Right lung (tissue), 5 donors: ENCODE results near the gene TMX3. TPM values are rescaled to one million over a fixed set of nuclear protein-coding genes. Genes with fewer than 3 reads are reported as not detected.
A peak's percentile ranks its signal among the peaks of the same experiment; 100 is the strongest.

ENCODE experiments used
- DNase-seq, 2 donors: peaks; one replicate each; pipeline ENCODE4 v3.0.0-alpha.2; 2013
- polyA plus RNA-seq, 5 donors: library from polyadenylated mRNA; unstranded; fragments of 120-200 nt; gene quantifications; one replicate each; pipeline versions ENCODE4 v1.2.1 to v1.2.3, GENCODE V29; 2013; ENCODE audit warnings: inconsistent platforms in 1 of 5, low replicate concordance in 1 of 5; ENCODE audit not compliant: insufficient read length in 5 of 5, insufficient read depth in 1 of 5

TMX3 gene
- polyA plus RNA-seq, 5 donors = 54.0 to 107 (median 89.3) TPM

GRCh38 chr18:68721681-68722583, 7.0 kb upstream of the TMX3 start:
- DNase-seq = no peak

DNA sequence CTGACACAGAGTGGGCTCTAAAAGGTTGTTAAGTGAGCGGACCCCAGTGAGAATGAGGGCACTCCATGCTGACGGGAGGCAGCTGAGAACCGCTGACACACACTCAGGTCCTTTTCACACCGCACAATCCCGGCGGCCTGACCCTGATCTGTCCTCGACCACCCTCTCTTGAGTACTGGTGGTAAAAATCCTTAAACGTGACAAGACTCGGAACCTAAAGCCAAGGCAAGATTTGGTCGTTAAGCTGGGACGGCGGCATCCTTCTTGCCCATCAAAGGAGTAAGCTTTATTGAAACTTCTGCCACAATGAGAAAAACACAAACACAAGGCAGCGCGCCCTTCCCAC, 569 bp downstream of the TMX3 start:
- no peak for DNase-seq

DNA sequence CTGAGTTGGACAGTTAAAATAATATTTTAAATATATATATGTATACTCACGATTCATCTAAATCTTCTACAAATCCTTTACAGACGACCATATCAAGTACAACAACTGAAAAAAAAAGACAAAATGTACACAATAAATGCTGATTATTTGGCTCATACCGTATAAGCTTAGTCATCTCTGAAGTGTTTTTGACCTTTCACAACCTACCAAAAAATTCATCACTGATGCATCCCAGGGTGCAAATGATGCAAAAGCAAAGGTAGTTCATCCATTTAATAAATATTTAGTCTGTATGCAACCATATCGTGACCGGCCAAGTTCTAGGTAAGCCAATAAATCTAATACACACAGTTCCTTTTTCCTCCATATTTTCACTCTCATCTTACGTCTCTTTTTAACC, 1.1 kb downstream of the TMX3 start:
- DNase-seq = no peak

GRCh38 chr18:68713131-68713530, 1.8 kb downstream of the TMX3 start:
- DNase-seq = no peak

GRCh38 chr18:68707646-68708045, 7.3 kb downstream of the TMX3 start:
- DNase-seq = no peak

DNA sequence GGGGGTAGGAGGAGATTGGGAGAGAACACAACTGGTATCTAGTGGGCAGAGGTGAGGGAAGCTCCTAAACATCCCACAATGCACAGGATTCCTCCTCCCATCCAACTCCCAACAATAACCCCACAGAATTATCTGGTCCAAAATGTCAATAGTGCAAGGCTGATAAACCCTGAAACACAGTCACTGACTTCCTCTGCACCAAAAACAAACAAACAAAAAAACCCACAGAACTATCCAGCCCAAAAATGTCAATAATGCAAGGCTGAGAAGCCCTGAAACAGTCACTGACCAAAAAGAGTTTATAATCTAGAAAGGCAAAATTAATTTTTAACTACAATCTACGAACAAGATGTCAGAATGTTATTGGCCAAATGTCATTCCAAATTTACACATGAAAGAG, 9.8 kb downstream of the TMX3 start:
- no peak for DNase-seq

DNA sequence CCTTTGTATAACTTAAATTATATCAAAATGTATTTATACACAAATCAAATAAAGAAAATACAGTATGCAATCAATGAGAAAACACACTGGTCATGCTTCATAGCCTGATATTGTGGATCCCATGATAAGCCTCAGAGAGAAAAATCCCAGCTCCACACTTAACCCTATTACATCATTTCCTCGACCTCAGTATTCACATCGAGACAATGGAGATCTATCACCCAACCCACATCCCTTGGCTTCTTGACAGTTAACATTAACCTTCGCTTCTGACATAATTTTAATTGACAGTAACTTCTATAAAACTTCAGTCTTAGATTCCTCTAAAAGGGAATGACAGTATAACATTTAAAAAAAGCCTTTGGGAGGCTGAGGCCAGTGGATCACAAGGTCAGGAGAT, 11.6 kb downstream of the TMX3 start:
- DNase-seq = no peak

DNA sequence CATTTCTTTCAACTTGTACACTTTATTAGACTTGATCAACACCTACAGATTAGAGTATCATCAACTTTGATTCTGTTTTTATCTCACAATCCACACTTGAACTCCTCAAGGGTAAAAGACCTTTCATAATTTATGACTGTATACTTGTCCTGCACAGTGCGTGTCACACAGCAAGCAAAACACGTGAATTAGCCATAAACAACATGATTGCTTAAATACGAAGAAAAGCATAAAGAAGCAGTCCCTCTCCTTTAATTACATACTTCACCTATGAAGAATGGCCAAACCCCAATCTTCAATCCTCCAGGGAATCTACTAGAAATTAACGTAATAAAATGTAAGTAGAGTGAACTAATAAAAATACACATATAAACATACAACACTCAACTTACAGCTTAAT, 13.6 kb downstream of the TMX3 start:
- no peak for DNase-seq

- no peak for DNase-seq
These were observed 15.9 kb downstream of the TMX3 start for GRCh38 chr18:68699043-68699442.

DNA sequence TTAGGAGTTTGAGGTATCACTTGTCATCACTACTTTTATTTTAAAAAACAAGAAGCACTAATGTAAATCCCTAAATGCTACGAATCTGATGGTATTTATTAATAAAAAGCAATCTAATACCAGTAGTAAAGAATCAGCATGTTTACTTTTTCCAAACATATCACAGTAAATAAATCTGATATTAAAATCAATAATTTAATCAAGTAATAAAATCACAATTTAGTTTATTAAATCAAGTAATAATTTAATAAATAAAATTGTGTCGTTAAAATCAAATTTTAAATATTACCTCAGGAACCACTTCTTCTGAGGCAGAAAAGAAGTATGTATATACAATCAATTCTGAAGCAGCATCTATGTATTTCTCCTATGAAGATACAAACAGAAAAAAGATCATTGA, 18.0 kb downstream of the TMX3 start:
- no peak for DNase-seq

DNA sequence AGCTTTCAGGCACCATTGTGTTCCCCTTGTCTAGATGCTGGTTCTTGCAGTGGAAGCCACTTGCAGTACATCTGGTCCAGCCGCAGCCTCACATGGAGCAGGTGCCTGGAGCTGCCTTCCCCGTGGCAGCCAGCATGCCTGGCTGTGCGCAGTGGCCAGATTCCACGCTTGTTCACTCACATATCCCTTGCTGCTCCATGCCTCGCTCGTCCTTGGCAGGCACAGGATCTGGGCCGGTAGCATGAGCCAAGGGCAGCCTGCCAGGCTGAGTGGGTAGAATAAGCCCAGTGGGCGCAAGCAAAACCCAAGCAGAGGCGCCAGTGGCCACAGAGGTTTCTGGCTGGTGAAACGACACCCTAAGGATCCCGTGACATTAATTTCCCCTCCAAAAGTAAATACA, 20.6 kb downstream of the TMX3 start:
- no peak for DNase-seq

- no peak for DNase-seq
These were observed 21.7 kb downstream of the TMX3 start for GRCh38 chr18:68693091-68693815.

DNA sequence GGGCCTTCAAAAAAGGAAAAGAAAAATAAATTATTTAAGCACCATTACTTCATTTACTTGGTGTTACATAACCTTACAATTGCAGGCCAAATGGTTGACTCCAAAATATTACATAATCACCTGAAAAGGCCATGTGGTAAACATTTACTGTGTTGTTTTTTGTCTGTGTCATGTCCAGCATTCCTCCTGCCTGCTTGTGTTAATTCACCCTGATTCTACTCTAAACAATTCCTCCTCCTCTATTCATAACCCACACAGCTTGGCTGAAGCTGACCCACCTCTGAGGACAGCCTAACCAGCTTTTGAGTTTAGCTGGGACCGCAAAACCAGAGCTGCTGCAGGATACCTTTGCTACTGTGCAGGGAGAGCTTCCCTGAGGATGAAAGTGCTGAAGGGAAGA, 35.4 kb downstream of the TMX3 start:
- no peak for DNase-seq

GRCh38 chr18:68676913-68677312, 38.0 kb downstream of the TMX3 start:
- no peak for DNase-seq

DNA sequence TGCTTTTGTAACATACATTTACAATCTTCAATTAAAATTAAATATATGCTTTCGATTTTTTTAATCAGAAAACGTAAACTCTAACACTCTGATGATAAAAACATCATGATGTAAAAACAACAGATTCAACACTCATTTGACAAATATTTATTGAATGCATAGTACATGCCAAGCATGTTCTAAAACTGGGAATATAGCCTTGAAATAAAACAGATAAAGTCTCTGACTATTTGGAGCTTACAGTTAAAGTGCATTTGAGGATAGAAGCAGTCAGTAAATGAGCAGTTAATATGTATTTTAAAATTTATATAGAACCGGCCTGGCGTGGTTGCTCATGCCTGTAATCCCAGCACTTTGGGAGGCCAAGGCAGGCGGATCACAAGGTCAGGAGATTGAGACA, 47.8 kb downstream of the TMX3 start:
- no peak for DNase-seq

GRCh38 chr18:68666381-68666780, 48.5 kb downstream of the TMX3 start:
- DNase-seq = peak in 1 of 2 donors; percentile 11

GRCh38 chr18:68665628-68666027, 49.3 kb downstream of the TMX3 start:
- no peak for DNase-seq

DNA sequence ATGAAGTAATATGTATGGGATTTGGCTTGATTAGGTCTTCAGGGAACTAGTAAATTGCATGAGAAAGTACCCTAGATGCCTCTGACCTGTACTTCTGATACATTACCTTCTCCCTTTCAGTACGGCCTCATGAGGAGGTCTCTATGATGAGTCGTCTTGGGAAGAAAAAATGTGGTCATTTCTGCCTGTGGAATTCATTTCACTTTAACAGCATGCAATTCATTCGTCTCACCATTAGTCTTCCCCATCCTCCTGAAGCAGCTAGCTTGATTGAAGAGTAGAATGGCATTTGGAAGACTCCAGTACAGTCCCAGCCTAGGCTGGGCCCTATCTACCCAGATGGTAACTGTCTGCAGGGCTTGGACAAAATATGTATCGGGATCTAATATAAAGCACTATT, 52.2 kb downstream of the TMX3 start:
- no peak for DNase-seq

- peak in 1 of 2 donors; percentile 28 for DNase-seq
These were observed 54.3 kb downstream of the TMX3 start for GRCh38 chr18:68660354-68661183.

- DNase-seq = no peak
These were observed 66.7 kb downstream of the TMX3 start for GRCh38 chr18:68648191-68648590.

GRCh38 chr18:68642003-68642402, 72.9 kb downstream of the TMX3 start:
- DNase-seq = no peak

- peak in 1 of 2 donors; percentile 1 for DNase-seq
These were observed 74.0 kb downstream of the TMX3 start for GRCh38 chr18:68640861-68641260.
